GM06990 (cell line): ENCODE results near the gene ADRA1B.

ENCODE experiments used
- DNase-seq: peaks from one replicate; pipeline ENCODE4 v3.0.0-alpha.2; 2011; ENCODE audit not compliant: insufficient read length; ENCODE audit errors: extremely low read depth
- H3K27me3 ChIP-seq: replicated peaks from 2 replicates; pipeline ENCODE4 v1.6.0; 2011; ENCODE audit warnings: low read length; ENCODE audit not compliant: control insufficient read depth, insufficient read depth
- H3K36me3 ChIP-seq: 2 replicates; pipeline ENCODE4 v1.5.1; 2011; ENCODE audit warnings: low read length; ENCODE audit not compliant: control insufficient read depth, insufficient read depth
- H3K4me3 ChIP-seq: replicated peaks from 2 replicates; pipeline ENCODE4 v1.5.1; 2011; ENCODE audit warnings: low read depth, mild to moderate bottlenecking, control low read depth, low read length
- CTCF ChIP-seq: IDR thresholded peaks from 2 replicates; pipeline ENCODE4 v1.5.1; 2011; ENCODE audit warnings: low read length, control low read depth, mild to moderate bottlenecking, inconsistent platforms; ENCODE audit not compliant: insufficient read depth, poor library complexity, severe bottlenecking

The ADRA1B gene

GRCh38 chr5:159911349-159911748 lies 4.9 kb upstream of the ADRA1B start:
- no peak for TF ChIP-seq CTCF
- no peak for DNase-seq
- Histone ChIP-seq H3K27me3 (no peaks in the 10 kb centered on the region; the same call in none of the 2 replicates), H3K36me3 (no peaks in the 10 kb centered on the region), H3K4me3 (no peak overlapping the region)

GRCh38 chr5:159912033-159912800 lies 4.1 kb upstream of the ADRA1B start:
- H3K4me3 ChIP-seq: no peak overlapping the region
- DNase-seq: no peak
- TF ChIP-seq CTCF: no peak
- H3K27me3 ChIP-seq: no peaks in the 10 kb centered on the region; the same call in none of the 2 replicates
- H3K36me3 ChIP-seq: no peaks in the 10 kb centered on the region

GRCh38 chr5:159913048-159913447 lies 3.2 kb upstream of the ADRA1B start:
- H3K36me3 ChIP-seq: no peaks in the 10 kb centered on the region
- TF ChIP-seq CTCF: no peak
- H3K4me3 ChIP-seq: no peak overlapping the region
- no peaks in the 10 kb centered on the region; the same call in none of the 2 replicates for H3K27me3 ChIP-seq
- DNase-seq: no peak

GRCh38 chr5:159913501-159913900 lies 2.8 kb upstream of the ADRA1B start:
- DNase-seq: no peak
- TF ChIP-seq CTCF: no peak
- no peak overlapping the region for H3K4me3 ChIP-seq
- H3K27me3 ChIP-seq: no peaks in the 10 kb centered on the region; the same call in none of the 2 replicates
- no peaks in the 10 kb centered on the region for H3K36me3 ChIP-seq

- no peak overlapping the region for H3K4me3 ChIP-seq
- no peaks in the 10 kb centered on the region for H3K36me3 ChIP-seq
- no peak for DNase-seq
- H3K27me3 ChIP-seq: no peaks in the 10 kb centered on the region
- no peak for TF ChIP-seq CTCF
Measured at GRCh38 chr5:159916841-159917761, 819 bp downstream of the ADRA1B start.
